Liver (tissue), 3 donors: ENCODE results near the gene ZDHHC8.

Source experiments
- CTCF ChIP-seq: fragments of 150-350 bp; IDR thresholded peaks from 2 replicates; pipeline ENCODE4 v1.5.1; 2017; ENCODE audit warnings: improper control_type of control experiment, low read depth, low read length; ENCODE audit not compliant: missing input control
- EGR1 ChIP-seq, 2 donors: IDR thresholded peaks; 2 replicates each; pipeline ENCODE4 v1.6.1; 2016 to 2018; ENCODE audit warnings: antibody characterized with exemption in 2 of 2, low read depth in 2 of 2
- MAX ChIP-seq: IDR thresholded peaks from 2 replicates; pipeline ENCODE4 v1.6.1; 2016; ENCODE audit warnings: antibody characterized with exemption
- RAD21 ChIP-seq, 2 donors: IDR thresholded peaks; 2 replicates each; pipeline ENCODE4 v1.6.1; 2016; ENCODE audit warnings: antibody characterized with exemption in 2 of 2, mild to moderate bottlenecking in 2 of 2
- RXRA ChIP-seq, 2 donors: IDR thresholded peaks; 2 replicates each; pipeline ENCODE4 v1.6.1; 2017 to 2018; ENCODE audit warnings: antibody characterized with exemption in 2 of 2, mild to moderate bottlenecking in 1 of 2
- SP1 ChIP-seq: IDR thresholded peaks from 2 replicates; pipeline ENCODE4 v1.6.1; 2018; ENCODE audit warnings: antibody characterized with exemption, mild to moderate bottlenecking
- TF ChIP-seq, protein P1 (sequence below): IDR thresholded peaks from 2 replicates; pipeline ENCODE4 v1.6.1; 2016; ENCODE audit warnings: antibody characterized with exemption, mild to moderate bottlenecking
- donor health status: healthy.
- donor health status: healthy.

- TF ChIP-seq, protein P1, sequence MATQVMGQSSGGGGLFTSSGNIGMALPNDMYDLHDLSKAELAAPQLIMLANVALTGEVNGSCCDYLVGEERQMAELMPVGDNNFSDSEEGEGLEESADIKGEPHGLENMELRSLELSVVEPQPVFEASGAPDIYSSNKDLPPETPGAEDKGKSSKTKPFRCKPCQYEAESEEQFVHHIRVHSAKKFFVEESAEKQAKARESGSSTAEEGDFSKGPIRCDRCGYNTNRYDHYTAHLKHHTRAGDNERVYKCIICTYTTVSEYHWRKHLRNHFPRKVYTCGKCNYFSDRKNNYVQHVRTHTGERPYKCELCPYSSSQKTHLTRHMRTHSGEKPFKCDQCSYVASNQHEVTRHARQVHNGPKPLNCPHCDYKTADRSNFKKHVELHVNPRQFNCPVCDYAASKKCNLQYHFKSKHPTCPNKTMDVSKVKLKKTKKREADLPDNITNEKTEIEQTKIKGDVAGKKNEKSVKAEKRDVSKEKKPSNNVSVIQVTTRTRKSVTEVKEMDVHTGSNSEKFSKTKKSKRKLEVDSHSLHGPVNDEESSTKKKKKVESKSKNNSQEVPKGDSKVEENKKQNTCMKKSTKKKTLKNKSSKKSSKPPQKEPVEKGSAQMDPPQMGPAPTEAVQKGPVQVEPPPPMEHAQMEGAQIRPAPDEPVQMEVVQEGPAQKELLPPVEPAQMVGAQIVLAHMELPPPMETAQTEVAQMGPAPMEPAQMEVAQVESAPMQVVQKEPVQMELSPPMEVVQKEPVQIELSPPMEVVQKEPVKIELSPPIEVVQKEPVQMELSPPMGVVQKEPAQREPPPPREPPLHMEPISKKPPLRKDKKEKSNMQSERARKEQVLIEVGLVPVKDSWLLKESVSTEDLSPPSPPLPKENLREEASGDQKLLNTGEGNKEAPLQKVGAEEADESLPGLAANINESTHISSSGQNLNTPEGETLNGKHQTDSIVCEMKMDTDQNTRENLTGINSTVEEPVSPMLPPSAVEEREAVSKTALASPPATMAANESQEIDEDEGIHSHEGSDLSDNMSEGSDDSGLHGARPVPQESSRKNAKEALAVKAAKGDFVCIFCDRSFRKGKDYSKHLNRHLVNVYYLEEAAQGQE, result no peak
- TF ChIP-seq CTCF (no peak), MAX (no peak), RAD21 (IDR thresholded peaks at IDR 0.05) (no peak), RXRA (IDR thresholded peaks at IDR 0.05) (no peak), SP1 (no peak), EGR1 (IDR thresholded peaks at IDR 0.05; ENCODE audit: low read depth in 2 of 2) (no peak)
Measured at GRCh38 chr22:20164863-20165262, 33.3 kb downstream of the ZDHHC8 start.
